H1 (cell line): ENCODE data around the gene ANO2. TPM values are rescaled to one million over a fixed set of nuclear protein-coding genes. Genes with fewer than 3 reads are reported as not detected.

ENCODE experiments used
- BACH1 ChIP-seq: IDR thresholded peaks from 2 replicates; pipeline ENCODE4 v1.6.1; 2012; ENCODE audit warnings: low read length, improper control_type of control experiment
- CTBP2 ChIP-seq: IDR thresholded peaks from 2 replicates; pipeline ENCODE4 v1.7.0; 2011; ENCODE audit warnings: borderline replicate concordance, mild to moderate bottlenecking, moderate library complexity, mixed read lengths, low read length; ENCODE audit not compliant: insufficient read depth, insufficient read length
- RAD21 ChIP-seq, 2 experiments: IDR thresholded peaks in 1 of 2; conservative IDR thresholded peaks in 1 of 2; 2 replicates each; pipeline ENCODE4 v1.6.1; 2011; ENCODE audit warnings: low read depth in 2 of 2, low read length in 2 of 2, improper control_type of control experiment in 1 of 2, inconsistent platforms in 1 of 2, mild to moderate bottlenecking in 1 of 2, moderate library complexity in 1 of 2
- RBBP5 ChIP-seq: IDR thresholded peaks from 2 replicates; pipeline ENCODE4 v1.7.1; 2012; ENCODE audit warnings: low read depth, mild to moderate bottlenecking, inconsistent platforms, low read length, moderate library complexity, borderline replicate concordance
- SP2 ChIP-seq: IDR thresholded peaks from 2 replicates; pipeline ENCODE4 v1.6.1; 2012; ENCODE audit warnings: mild to moderate bottlenecking, low read length, inconsistent platforms
- ZNF274 ChIP-seq: IDR thresholded peaks from 2 replicates; pipeline ENCODE4 v1.7.0; 2012; ENCODE audit warnings: low read length, borderline replicate concordance; ENCODE audit errors: extremely low read depth
- polyA plus RNA-seq, 7 experiments: library from polyadenylated mRNA; depleted of rRNA in 3 of 7; stranded (reverse) in 5 of 7; unstranded in 2 of 7; fragments of >200 nt in 5 of 7; fragments of 200-250 nt in 2 of 7; gene quantifications; 1 replicate in 5 of 7; 2 replicates in 1 of 7; 4 replicates in 1 of 7; pipeline versions ENCODE4 v1.2.1 to v1.2.3, GENCODE V29; 2011 to 2013; ENCODE audit warnings: missing spikeins in 2 of 7, mixed read lengths in 2 of 7
- total RNA-seq: library from RNA; stranded (reverse); fragmentation: NEBNext Ultra II Directional; extraction: Animal tissue kit (Norgen Biotek cat#: 25700); gene quantifications from 2 replicates; pipeline ENCODE4 v1.2.1, GENCODE V29; 2021
- TF ChIP-seq, protein P1 (sequence below): IDR thresholded peaks from 2 replicates; pipeline ENCODE4 v1.6.1; 2011; ENCODE audit warnings: low read length, improper control_type of control experiment

The ANO2 gene
- total and polyA plus RNA-seq, 2 of the 8 experiments (the other 6 are each of a cell fraction or from before 2014, with no cell fraction given) = 1.9 to 5.5 TPM

DNA sequence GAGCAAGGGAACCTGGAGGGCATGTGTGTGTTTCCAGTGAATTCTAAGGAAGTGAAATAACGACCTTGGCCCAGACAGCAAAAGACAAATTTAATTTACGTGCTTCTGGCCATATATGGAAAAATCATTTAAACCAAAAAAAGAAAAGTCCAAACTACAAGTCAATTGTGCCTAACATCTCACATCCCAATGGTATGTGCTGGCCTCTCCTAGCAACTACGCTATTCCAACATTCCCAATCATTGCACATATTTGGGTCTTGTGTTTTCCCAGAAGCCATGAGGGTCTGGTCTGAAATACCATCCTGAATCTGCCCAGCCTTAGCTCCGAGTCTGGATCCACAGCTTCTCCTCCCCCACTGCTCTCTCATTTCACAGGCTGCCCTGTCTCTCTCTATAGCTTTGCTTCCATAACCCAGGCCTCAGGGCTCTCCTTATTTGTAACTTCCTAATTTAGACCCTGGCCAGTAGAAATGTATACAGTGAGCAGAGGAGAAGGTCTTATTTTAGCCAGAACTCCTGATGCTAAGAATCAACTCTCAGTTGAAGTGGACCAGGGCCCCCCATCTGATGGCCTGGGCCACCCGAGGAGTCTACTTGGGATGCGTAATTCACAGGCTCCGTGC lies 224.6 kb downstream of the ANO2 start (continued):
- TF ChIP-seq, protein P1, sequence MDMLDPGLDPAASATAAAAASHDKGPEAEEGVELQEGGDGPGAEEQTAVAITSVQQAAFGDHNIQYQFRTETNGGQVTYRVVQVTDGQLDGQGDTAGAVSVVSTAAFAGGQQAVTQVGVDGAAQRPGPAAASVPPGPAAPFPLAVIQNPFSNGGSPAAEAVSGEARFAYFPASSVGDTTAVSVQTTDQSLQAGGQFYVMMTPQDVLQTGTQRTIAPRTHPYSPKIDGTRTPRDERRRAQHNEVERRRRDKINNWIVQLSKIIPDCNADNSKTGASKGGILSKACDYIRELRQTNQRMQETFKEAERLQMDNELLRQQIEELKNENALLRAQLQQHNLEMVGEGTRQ = no peak
- TF ChIP-seq RBBP5 = no peak
- no peak for TF ChIP-seq BACH1
- no peak for TF ChIP-seq RAD21 (IDR thresholded peaks at IDR 0.05 in 1 of 2, conservative IDR thresholded peaks at IDR 0.05 in 1 of 2; ENCODE audit: low read depth in 2 of 2, low read length in 2 of 2)
- TF ChIP-seq ZNF274 = no peak
- no peak for TF ChIP-seq CTBP2
- no peak for TF ChIP-seq SP2
